Tibial artery (tissue), 4 donors: ENCODE results near the gene KYAT1.

Experiments
- DNase-seq, 2 donors: peaks; one replicate each; pipeline ENCODE4 v3.0.0-alpha.2; 2019
- H3K27ac ChIP-seq, 2 donors: fragments of 200-600 bp; sonication (generic) in 1 of 2; 1 replicate in 1 of 2; 2 replicates in 1 of 2; pipeline ENCODE4 v1.5.1; 2018 to 2019; ENCODE audit warnings: mild to moderate bottlenecking in 1 of 2
- H3K27me3 ChIP-seq, 2 donors: fragments of 200-600 bp; sonication (generic) in 1 of 2; one replicate each; pipeline versions ENCODE4 v1.5.1 to v1.6.0; 2016 to 2019
- H3K36me3 ChIP-seq, 3 donors: fragments of 200-600 bp; sonication (generic) in 2 of 3; one replicate each; pipeline ENCODE4 v1.5.1; 2016 to 2019; ENCODE audit warnings: mild to moderate bottlenecking in 2 of 3
- H3K4me1 ChIP-seq, 4 donors: fragments of 200-600 bp; sonication (generic) in 2 of 4; 1 replicate in 3 of 4; 2 replicates in 1 of 4; pipeline ENCODE4 v1.5.1; 2016 to 2019
- H3K4me3 ChIP-seq, 2 donors: fragments of 200-600 bp; sonication (generic) in 1 of 2; 1 replicate in 1 of 2; 2 replicates in 1 of 2; pipeline ENCODE4 v1.5.1; 2018 to 2019; ENCODE audit warnings: mild to moderate bottlenecking in 2 of 2
- H3K9me3 ChIP-seq, 3 donors: fragments of 200-600 bp; sonication (generic) in 1 of 3; one replicate each; pipeline ENCODE4 v1.5.1; 2016 to 2019
- intact Hi-C: fragments of 100-400 bp; cut with DNase I; formaldehyde crosslinking; loops from one replicate; pipeline ENCODE4 v1.15.0; 2023; ENCODE audit warnings: low total_unique reads
- TF ChIP-seq, protein P1 (sequence below), 2 experiments: fragments of 200-600 bp in 1 of 2; fragments of 450-650 bp in 1 of 2; IDR thresholded peaks; one replicate each; pipeline ENCODE4 v1.5.1; 2017 to 2019; ENCODE audit warnings: antibody characterized with exemption in 2 of 2, mild to moderate bottlenecking in 1 of 2, moderate library complexity in 1 of 2

Gene KYAT1

DNA sequence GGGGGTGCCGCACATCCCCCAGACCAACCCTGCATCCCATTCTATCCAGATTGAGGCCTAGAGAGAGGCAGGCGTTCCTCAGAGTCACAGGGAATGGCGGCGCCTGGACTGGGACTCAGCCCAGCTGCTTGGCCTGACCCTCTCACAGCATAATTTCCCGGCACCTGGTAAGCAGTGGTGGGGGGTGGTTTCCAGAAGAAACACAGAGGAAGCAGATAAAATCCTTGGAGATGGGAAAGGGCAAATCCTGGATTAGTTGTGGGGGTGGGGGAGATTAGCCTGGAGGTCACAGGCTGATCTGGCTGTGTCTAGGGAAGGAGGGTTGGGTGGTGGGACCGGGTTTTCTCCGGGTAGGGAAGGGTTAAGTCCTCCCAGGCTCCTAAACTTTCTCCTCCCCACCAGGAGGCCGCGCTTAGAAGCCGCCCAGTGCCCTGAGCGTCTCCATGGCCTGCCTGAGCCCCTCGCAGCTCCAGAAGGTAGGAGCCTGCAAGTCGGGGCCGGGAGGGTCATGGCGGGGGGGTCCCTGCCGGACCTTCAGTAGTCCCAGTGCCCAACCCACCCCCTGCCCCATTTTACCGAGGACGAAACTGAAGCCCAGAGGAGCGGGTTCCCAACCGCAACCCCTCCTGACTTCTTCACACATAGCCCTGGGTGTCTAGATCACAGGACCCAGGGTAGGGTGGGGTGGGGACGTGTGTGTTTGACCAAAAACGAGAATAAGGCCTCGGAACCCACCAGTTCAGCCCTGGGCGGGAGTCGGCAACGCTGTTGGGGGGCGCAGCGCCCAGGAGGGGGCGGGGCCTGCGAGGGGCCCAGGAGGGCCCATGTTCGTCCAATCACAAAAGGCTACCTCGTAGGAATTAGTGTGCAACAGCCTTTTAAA lies 40.4 kb upstream of the KYAT1 start:
- Histone ChIP-seq H3K4me3 (peak overlapping the region; percentile 52 to 63), H3K4me1 (peaks cover 5 to 68% (median 58%) of the 10 kb centered on the region in 4 donors), H3K9me3 (no peaks in the 10 kb centered on the region), H3K27me3 (no peaks in the 10 kb centered on the region), H3K27ac (peak overlapping the region; percentile 95 to 98), H3K36me3 (peaks cover 6 to 18% (median 16%) of the 10 kb centered on the region in 3 donors)
- intact Hi-C loops = loop anchor here (5.0 kb wide), 1 partner anchor 40 kb away; the partner anchor contains the start of genes KYAT1 and LRRC8A
- peak; percentile 38 to 83 for DNase-seq
- TF ChIP-seq, protein P1, sequence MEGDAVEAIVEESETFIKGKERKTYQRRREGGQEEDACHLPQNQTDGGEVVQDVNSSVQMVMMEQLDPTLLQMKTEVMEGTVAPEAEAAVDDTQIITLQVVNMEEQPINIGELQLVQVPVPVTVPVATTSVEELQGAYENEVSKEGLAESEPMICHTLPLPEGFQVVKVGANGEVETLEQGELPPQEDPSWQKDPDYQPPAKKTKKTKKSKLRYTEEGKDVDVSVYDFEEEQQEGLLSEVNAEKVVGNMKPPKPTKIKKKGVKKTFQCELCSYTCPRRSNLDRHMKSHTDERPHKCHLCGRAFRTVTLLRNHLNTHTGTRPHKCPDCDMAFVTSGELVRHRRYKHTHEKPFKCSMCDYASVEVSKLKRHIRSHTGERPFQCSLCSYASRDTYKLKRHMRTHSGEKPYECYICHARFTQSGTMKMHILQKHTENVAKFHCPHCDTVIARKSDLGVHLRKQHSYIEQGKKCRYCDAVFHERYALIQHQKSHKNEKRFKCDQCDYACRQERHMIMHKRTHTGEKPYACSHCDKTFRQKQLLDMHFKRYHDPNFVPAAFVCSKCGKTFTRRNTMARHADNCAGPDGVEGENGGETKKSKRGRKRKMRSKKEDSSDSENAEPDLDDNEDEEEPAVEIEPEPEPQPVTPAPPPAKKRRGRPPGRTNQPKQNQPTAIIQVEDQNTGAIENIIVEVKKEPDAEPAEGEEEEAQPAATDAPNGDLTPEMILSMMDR (IDR thresholded peaks at IDR 0.05) = no peak

DNA sequence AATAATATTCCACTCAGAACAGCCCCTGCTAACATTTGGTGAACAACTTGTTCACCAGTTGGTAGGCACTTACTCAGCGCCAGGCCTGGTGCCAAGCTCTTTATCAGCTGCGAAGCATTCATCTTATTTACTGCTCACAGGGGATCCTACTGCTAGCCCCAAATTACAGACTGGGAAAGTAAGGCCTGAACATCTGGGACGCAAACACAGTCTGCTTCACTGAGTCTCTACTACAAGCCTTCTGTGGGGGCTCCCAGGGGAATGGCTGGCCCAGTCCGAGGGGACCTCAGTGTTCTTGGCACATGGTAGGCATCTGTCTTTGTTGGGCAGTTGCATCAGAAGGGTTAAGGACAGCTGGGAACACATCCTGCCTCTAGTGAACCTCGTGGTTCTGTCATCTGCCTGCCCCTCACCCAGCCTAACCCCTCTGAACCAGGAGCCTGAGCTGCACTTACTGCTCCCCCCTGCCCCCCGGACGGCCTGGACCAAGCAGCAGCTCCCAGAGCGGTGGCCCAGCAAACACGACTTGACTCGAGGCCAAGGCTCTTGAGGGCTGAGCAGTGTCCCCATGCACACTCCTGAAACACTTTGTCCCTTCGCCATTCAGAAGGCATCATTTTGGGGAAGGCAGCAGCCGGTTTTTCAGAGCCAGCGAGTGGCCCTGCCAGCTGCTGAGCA lies 38.8 kb upstream of the KYAT1 start, which contains the start of gene PHYHD1:
TSS of gene PHYHD1 (plus strand) at position 602 of the 678 bp plus-strand sequence. CDS start 1,342 bp downstream, outside the sequence.
- H3K4me1 ChIP-seq = peaks cover 18 to 84% (median 74%) of the 10 kb centered on the region in 4 donors

DNA sequence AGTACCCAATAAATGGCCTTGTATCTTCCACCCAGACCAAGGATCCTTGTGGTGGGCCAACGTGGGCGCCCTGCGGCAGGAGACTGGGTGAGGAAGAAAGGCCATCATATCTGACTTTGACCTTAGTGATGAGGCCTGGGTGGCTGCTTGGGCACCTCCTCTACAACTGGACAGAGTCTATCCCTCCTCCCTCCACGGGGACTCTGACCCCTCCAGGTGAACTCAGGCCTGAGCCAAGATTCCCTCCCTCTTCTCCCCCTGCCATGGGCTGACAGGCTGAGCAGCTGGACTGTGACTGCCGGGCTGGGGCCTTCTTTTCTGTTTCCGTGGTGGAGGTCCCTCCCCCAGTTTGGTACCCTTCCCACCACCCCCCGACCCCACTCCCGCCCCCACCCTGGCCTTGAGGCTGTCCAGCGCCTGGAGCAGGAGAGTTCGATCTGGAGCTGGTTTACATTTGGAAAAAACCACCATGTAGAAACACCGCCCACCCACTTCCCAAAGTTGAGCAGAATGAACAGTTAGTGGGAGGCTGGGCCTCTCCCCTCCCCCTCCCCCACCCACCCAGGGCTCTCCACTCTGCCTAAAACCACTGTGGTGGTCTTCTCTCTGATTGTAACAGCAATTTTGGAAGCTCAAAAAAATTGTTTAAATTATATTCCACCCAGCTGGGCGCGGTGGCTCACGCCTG lies 37.8 kb upstream of the KYAT1 start:
- TF ChIP-seq, protein P1 (IDR thresholded peaks at IDR 0.05) = no peak
- intact Hi-C loops = loop anchor here (5.0 kb wide), 1 partner anchor 37 kb away; the partner anchor contains the start of genes KYAT1 and LRRC8A
- Histone ChIP-seq H3K4me3 (no peak overlapping the region), H3K9me3 (no peaks in the 10 kb centered on the region), H3K27ac (peak overlapping the region; percentile 95 to 98), H3K27me3 (no peaks in the 10 kb centered on the region), H3K4me1 (peaks cover 18 to 94% (median 83%) of the 10 kb centered on the region in 4 donors), H3K36me3 (peaks cover 15 to 37% (median 20%) of the 10 kb centered on the region in 3 donors)
- no peak for DNase-seq

More for the DNA sequence above, 38.8 kb upstream of the KYAT1 start, which contains the start of gene PHYHD1:
- TF ChIP-seq, protein P1 (IDR thresholded peaks at IDR 0.05) = no peak
- intact Hi-C loops = loop anchor here (5.0 kb wide), 1 partner anchor 38 kb away; the partner anchor contains the start of genes KYAT1 and LRRC8A
- Histone ChIP-seq H3K36me3 (peaks cover 15 to 30% (median 16%) of the 10 kb centered on the region in 3 donors), H3K27me3 (no peaks in the 10 kb centered on the region), H3K9me3 (no peaks in the 10 kb centered on the region), H3K27ac (peak within 1 kb of the TSS; percentile 95 to 98), H3K4me3 (peak within 1 kb of the TSS; percentile 52 to 63)
- peak; percentile 87 to 97 for DNase-seq

DNA sequence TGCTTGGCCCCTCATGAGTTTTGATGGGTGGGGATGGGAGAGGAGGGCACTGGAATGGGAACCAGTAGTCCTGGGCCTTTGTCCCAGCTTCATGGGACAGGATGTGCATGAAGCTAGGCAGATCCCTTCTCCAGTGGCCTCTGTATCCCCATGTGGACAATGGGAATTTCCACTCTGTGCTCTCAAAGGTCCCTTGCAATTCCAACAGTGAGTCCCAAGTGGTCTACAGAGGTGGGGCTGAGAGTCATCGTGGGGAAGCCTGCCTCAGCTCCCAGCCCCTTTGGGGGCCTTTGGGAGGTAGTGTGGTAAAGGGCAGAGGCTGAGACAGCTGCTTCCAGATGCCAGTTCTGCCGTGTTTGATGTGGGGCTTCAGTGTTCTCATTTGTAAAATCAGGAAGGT lies 37.2 kb upstream of the KYAT1 start:
- DNase-seq = no peak
- Histone ChIP-seq H3K36me3 (peaks cover 15 to 37% (median 22%) of the 10 kb centered on the region in 3 donors), H3K27ac (peak overlapping the region; percentile 95 to 98), H3K9me3 (no peaks in the 10 kb centered on the region), H3K27me3 (no peaks in the 10 kb centered on the region), H3K4me1 (peaks cover 20 to 100% (median 90%) of the 10 kb centered on the region in 4 donors), H3K4me3 (no peak overlapping the region)
- intact Hi-C loops = no loop called here
- TF ChIP-seq, protein P1 (IDR thresholded peaks at IDR 0.05) = no peak
